HCT116 (cell line): ENCODE results near the gene SLX9. TPM values are rescaled to one million over a fixed set of nuclear protein-coding genes. Genes with fewer than 3 reads are reported as not detected.

Experiments used
- ATAC-seq: fragments of 200-7000 bp; cut with Tn5 transposase; 2 replicates; pipeline ENCODE4 v1.9.1; 2020; ENCODE audit warnings: mild to moderate bottlenecking, moderate library complexity
- BruUV-seq: library from RNA; stranded (reverse); fragments of 400-500 nt; replicated peaks from 2 replicates; lab custom pipeline; 2021; lab: Mats Ljungman, UMichigan
- CTCF ChIA-PET: fragments of 300-600 bp; sonication (Branson Sonifier 250); formaldehyde crosslinking; loops from one replicate; lab custom pipeline; 2021; ENCODE audit warnings: antibody characterized with exemption; lab: Charles Lee
- POLR2A ChIA-PET: fragments of 300-600, 350-600 bp; sonication (Branson Sonifier 250); formaldehyde crosslinking; loops from one replicate; lab custom pipeline; 2021; ENCODE audit warnings: antibody characterized with exemption; lab: Charles Lee
- RAD21 ChIA-PET, 2 experiments: fragments of 300-600 bp; sonication (Branson Sonifier 250); formaldehyde crosslinking; loops; one replicate each; lab custom pipeline; 2023; ENCODE audit warnings: low total read pairs in 2 of 2; ENCODE audit not compliant: uncharacterized antibody in 2 of 2, unreplicated experiment in 2 of 2, low non-redundant PET in 1 of 2; lab: Charles Lee
- DNase-seq: peaks from one replicate; pipeline ENCODE4 v3.0.0-alpha.2; 2010; ENCODE audit warnings: low read depth, low spot score
- H2AFZ ChIP-seq: fragments of 200-600 bp; shearing (Covaris generic), sonication (generic); 2 replicates; pipeline ENCODE4 v1.6.1; 2017; ENCODE audit warnings: low read depth, mixed run types, mixed read lengths, antibody characterized with exemption, low read length; ENCODE audit not compliant: poor library complexity, severe bottlenecking
- H3K27ac ChIP-seq: 2 replicates; pipeline ENCODE4 v1.5.1; 2012; ENCODE audit warnings: low read depth, low read length
- H3K27me3 ChIP-seq: fragments of 200-600 bp; sonication (generic); 2 replicates; pipeline ENCODE4 v1.6.1; 2016; ENCODE audit warnings: mixed run types, low read length, mixed read lengths; ENCODE audit not compliant: insufficient read depth
- H3K36me3 ChIP-seq, 2 experiments: fragments of 200-500 bp in 1 of 2; fragments of 200-600 bp in 1 of 2; sonication (Bioruptor generic) in 1 of 2; sonication (generic) in 1 of 2; 2 replicates each; pipeline versions ENCODE4 v1.5.1 to v1.6.1; 2014 to 2016; ENCODE audit warnings: low read length in 2 of 2, inconsistent platforms in 1 of 2, mixed read lengths in 1 of 2, mixed run types in 1 of 2; ENCODE audit not compliant: insufficient read depth in 2 of 2, control insufficient read depth in 1 of 2
- H3K4me1 ChIP-seq, 2 experiments: fragments of 200-600 bp in 1 of 2; sonication (generic) in 1 of 2; 2 replicates each; pipeline versions ENCODE4 v1.5.1 to v1.6.1; 2012 to 2017; ENCODE audit warnings: low read length in 2 of 2, inconsistent platforms in 1 of 2, mild to moderate bottlenecking in 1 of 2, mixed read lengths in 1 of 2, mixed run types in 1 of 2, moderate library complexity in 1 of 2; ENCODE audit not compliant: insufficient read depth in 2 of 2, control insufficient read depth in 1 of 2
- H3K4me2 ChIP-seq: fragments of 200-600 bp; sonication (generic); 2 replicates; pipeline ENCODE4 v1.6.1; 2017; ENCODE audit warnings: mixed run types, low read length, mixed read lengths
- H3K4me3 ChIP-seq, 2 experiments: fragments of 200-600 bp in 1 of 2; sonication (generic) in 1 of 2; replicated peaks in 1 of 2; 2 replicates each; pipeline ENCODE4 v1.5.1; 2011 to 2016; ENCODE audit warnings: low read length in 2 of 2, control low read depth in 1 of 2, low read depth in 1 of 2, mild to moderate bottlenecking in 1 of 2, mixed read lengths in 1 of 2, mixed run types in 1 of 2
- H3K79me2 ChIP-seq: fragments of 200-600 bp; sonication (generic); 2 replicates; pipeline ENCODE4 v1.6.1; 2017; ENCODE audit warnings: mild to moderate bottlenecking, mixed run types, low read length, moderate library complexity, mixed read lengths; ENCODE audit not compliant: insufficient read depth
- H3K9ac ChIP-seq: fragments of 200-600 bp; sonication (generic); 2 replicates; pipeline ENCODE4 v1.6.1; 2016; ENCODE audit warnings: low read length, mixed read lengths
- H3K9me2 ChIP-seq: fragments of 200-600 bp; sonication (generic), shearing (Covaris generic); 2 replicates; pipeline ENCODE4 v1.6.1; 2017; ENCODE audit warnings: mixed run types, mild to moderate bottlenecking, moderate library complexity; ENCODE audit not compliant: insufficient read depth
- H3K9me3 ChIP-seq, 2 experiments: fragments of 200-500 bp in 1 of 2; fragments of 200-600 bp in 1 of 2; sonication (Bioruptor generic) in 1 of 2; sonication (generic) in 1 of 2; 2 replicates each; pipeline ENCODE4 v1.6.1; 2014 to 2017; ENCODE audit warnings: low read length in 2 of 2, mixed read lengths in 2 of 2, inconsistent platforms in 1 of 2, low read depth in 1 of 2, mild to moderate bottlenecking in 1 of 2, mixed run types in 1 of 2, moderate library complexity in 1 of 2; ENCODE audit not compliant: control insufficient read depth in 1 of 2, insufficient read depth in 1 of 2
- H4K20me1 ChIP-seq: fragments of 200-600 bp; sonication (generic), shearing (Covaris generic); 2 replicates; pipeline ENCODE4 v1.6.1; 2017; ENCODE audit warnings: mixed run types, mild to moderate bottlenecking, moderate library complexity; ENCODE audit not compliant: insufficient read depth
- ATF3 ChIP-seq: IDR thresholded peaks from 2 replicates; pipeline ENCODE4 v1.6.1; 2012
- CEBPB ChIP-seq: IDR thresholded peaks from 2 replicates; pipeline ENCODE4 v1.6.1; 2012; ENCODE audit warnings: low read depth
- CTCF ChIP-seq, 3 experiments: fragments of 200-600 bp in 1 of 3; sonication (generic) in 1 of 3; IDR thresholded peaks in 2 of 3; conservative IDR thresholded peaks in 1 of 3; 2 replicates each; pipeline ENCODE4 v1.5.1; 2012 to 2017; ENCODE audit warnings: low read depth in 2 of 3, low read length in 2 of 3, antibody characterized with exemption in 1 of 3, borderline replicate concordance in 1 of 3, control low read depth in 1 of 3, mild to moderate bottlenecking in 1 of 3, mixed read lengths in 1 of 3, mixed run types in 1 of 3, moderate library complexity in 1 of 3; ENCODE audit not compliant: insufficient read depth in 1 of 3
- EGR1 ChIP-seq: IDR thresholded peaks from 2 replicates; pipeline ENCODE4 v1.6.1; 2012; ENCODE audit warnings: low read depth
- EZH2phosphoT487 ChIP-seq: fragments of 200-600 bp; IDR thresholded peaks from 2 replicates; pipeline ENCODE4 v1.6.1; 2018; ENCODE audit warnings: antibody characterized with exemption, borderline replicate concordance
- FOSL1 ChIP-seq: IDR thresholded peaks from 2 replicates; pipeline ENCODE4 v1.6.1; 2012; ENCODE audit warnings: low read depth
- MAX ChIP-seq: IDR thresholded peaks from 2 replicates; pipeline ENCODE4 v1.6.1; 2012
- POLR2AphosphoS5 ChIP-seq: IDR thresholded peaks from 2 replicates; pipeline ENCODE4 v1.6.1; 2011; ENCODE audit warnings: mild to moderate bottlenecking, low read depth, low read length, moderate library complexity
- RAD21 ChIP-seq: IDR thresholded peaks from 2 replicates; pipeline ENCODE4 v1.6.1; 2012; ENCODE audit warnings: low read depth, mild to moderate bottlenecking
- SP1 ChIP-seq: IDR thresholded peaks from 2 replicates; pipeline ENCODE4 v1.6.1; 2012; ENCODE audit warnings: low read depth
- TCF7L2 ChIP-seq: IDR thresholded peaks from 2 replicates; pipeline ENCODE4 v1.7.0; 2011; ENCODE audit warnings: borderline replicate concordance, inconsistent platforms; ENCODE audit not compliant: insufficient read depth, insufficient read length; ENCODE audit errors: extremely low read depth
- ZBTB33 ChIP-seq: IDR thresholded peaks from 2 replicates; pipeline ENCODE4 v1.6.1; 2011; ENCODE audit warnings: mild to moderate bottlenecking, low read length, moderate library complexity; ENCODE audit not compliant: insufficient replicate concordance; ENCODE audit errors: extremely low read depth
- ZFX ChIP-seq: fragments of 450-650 bp; IDR thresholded peaks from 2 replicates; pipeline ENCODE4 v1.6.1; 2017
- ZNF274 ChIP-seq: fragments of 200-500 bp; sonication (Bioruptor generic); IDR thresholded peaks from 2 replicates; pipeline ENCODE4 v1.6.1; 2014; ENCODE audit warnings: mild to moderate bottlenecking, low read depth, low read length, inconsistent platforms
- intact Hi-C: fragments of 100-400 bp; cut with micrococcal nuclease; formaldehyde crosslinking; loops from 2 replicates; pipeline ENCODE4 v1.10.0; 2022
- total RNA-seq: library from RNA; stranded (reverse); gene quantifications from one replicate; pipeline ENCODE4 v1.2.1, GENCODE V29; 2021; ENCODE audit not compliant: unreplicated experiment

The SLX9 gene
- total RNA-seq, 1 experiment from 2014 or later = 61.9 TPM

- ChIA-PET CTCF (interaction anchor here (1.3 to 1.4 kb wide), 2 partner anchors 10 to 17 kb away, joined by 3 read pairs; no protein-coding TSS in a partner anchor), POLR2A (no interaction called here), RAD21 (no interaction called here)
- TF ChIP-seq ZNF274 (no peak), FOSL1 (no peak), ZBTB33 (no peak)
- no peak overlapping the region for H3K27ac ChIP-seq
- no peak overlapping the region for H3K9ac ChIP-seq
- intact Hi-C loops = loop anchor here (5.0 kb wide), 1 partner anchor 33 kb away; no protein-coding TSS in a partner anchor
- no peaks in the 10 kb centered on the region for H4K20me1 ChIP-seq
- no peaks in the 10 kb centered on the region for H3K9me3 ChIP-seq
- BruUV-seq = no TSS peak
- H3K9me2 ChIP-seq = no peaks in the 10 kb centered on the region
- no peak overlapping the region for H3K4me3 ChIP-seq
- no peaks in the 10 kb centered on the region; a peak in 1 of 4 replicates for H3K4me1 ChIP-seq
- no peaks in the 10 kb centered on the region for H3K79me2 ChIP-seq
- ATAC-seq = no peak
- H3K27me3 ChIP-seq = no peaks in the 10 kb centered on the region
- no peak overlapping the region for H2AFZ ChIP-seq
- H3K36me3 ChIP-seq = no peaks in the 10 kb centered on the region
- H3K4me2 ChIP-seq = no peak overlapping the region
- no peak for DNase-seq
Measured at GRCh38 chr21:44893948-44894656, 45.7 kb upstream of the SLX9 start.

- H3K4me2 ChIP-seq = no peak overlapping the region
- no peak for TF ChIP-seq ATF3
- TF ChIP-seq CTCF (IDR thresholded peaks at IDR 0.05 in 2 of 3, conservative IDR thresholded peaks at IDR 0.05 in 1 of 3; ENCODE audit: borderline replicate concordance in 1 of 3, insufficient read depth in 1 of 3, low read depth in 2 of 3, low read length in 2 of 3) = no peak
- no peak for TF ChIP-seq FOSL1
- TF ChIP-seq RAD21 = no peak
- no peak for TF ChIP-seq SP1
- no peak for TF ChIP-seq EZH2phosphoT487
- no peak for TF ChIP-seq POLR2AphosphoS5
- TF ChIP-seq CEBPB = no peak
- no peak for TF ChIP-seq TCF7L2
- no peak for TF ChIP-seq ZFX
- TF ChIP-seq EGR1 = no peak
- no peak for TF ChIP-seq MAX
- H3K79me2 ChIP-seq = no peaks in the 10 kb centered on the region
- ATAC-seq (no peak), DNase-seq (no peak)
- no peaks in the 10 kb centered on the region for H4K20me1 ChIP-seq
- intact Hi-C loops = loop anchor here (5.0 kb wide), 1 partner anchor 33 kb away; no protein-coding TSS in a partner anchor
- H3K9ac ChIP-seq = no peak overlapping the region
- H3K9me3 ChIP-seq = no peaks in the 10 kb centered on the region
- H3K27ac ChIP-seq = no peak overlapping the region
- H3K4me3 ChIP-seq = no peak overlapping the region
- ChIA-PET CTCF (no interaction called here), POLR2A (no interaction called here), RAD21 (no interaction called here)
- no peaks in the 10 kb centered on the region; a peak in 1 of 4 replicates for H3K4me1 ChIP-seq
- no peak overlapping the region for H2AFZ ChIP-seq
- no peaks in the 10 kb centered on the region for H3K36me3 ChIP-seq
- no peaks in the 10 kb centered on the region for H3K9me2 ChIP-seq
- H3K27me3 ChIP-seq = no peaks in the 10 kb centered on the region
- no TSS peak for BruUV-seq
Measured at GRCh38 chr21:44894687-44895302, 45.0 kb upstream of the SLX9 start.
